ENCODE results near the gene CLEC16A. TPM values are rescaled to one million over a fixed set of nuclear protein-coding genes. Genes with fewer than 3 reads are reported as not detected.

Gene CLEC16A
- total RNA-seq, 3 donors from 2014 or later, result 20.0 to 35.3 (median 33.1) TPM

DNA sequence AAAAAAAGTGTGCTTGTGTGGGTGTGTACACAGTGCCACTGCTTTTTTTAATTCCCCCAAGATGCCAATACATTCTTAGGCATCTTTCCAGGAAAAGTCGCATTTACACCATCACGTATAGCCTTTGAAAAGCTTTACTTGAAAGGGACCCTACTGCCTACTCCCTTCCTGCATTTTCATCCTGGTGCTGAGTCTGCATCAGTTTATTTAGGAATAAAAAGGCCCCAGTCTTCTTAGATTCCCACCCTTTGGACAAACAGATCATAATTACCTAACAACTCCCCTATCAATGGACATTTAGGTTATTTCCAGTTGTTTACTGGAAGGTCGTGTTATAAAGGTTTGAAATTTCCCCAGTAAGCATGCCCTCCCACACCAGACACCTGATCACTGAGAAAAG, 54.9 kb downstream of the CLEC16A start:
- H3K4me3 ChIP-seq, result no peak overlapping the region
- no peaks in the 10 kb centered on the region for H3K9me3 ChIP-seq
- no peak overlapping the region for H3K27ac ChIP-seq
- H3K4me1 ChIP-seq, result no peaks in the 10 kb centered on the region
- TF ChIP-seq, protein P1, sequence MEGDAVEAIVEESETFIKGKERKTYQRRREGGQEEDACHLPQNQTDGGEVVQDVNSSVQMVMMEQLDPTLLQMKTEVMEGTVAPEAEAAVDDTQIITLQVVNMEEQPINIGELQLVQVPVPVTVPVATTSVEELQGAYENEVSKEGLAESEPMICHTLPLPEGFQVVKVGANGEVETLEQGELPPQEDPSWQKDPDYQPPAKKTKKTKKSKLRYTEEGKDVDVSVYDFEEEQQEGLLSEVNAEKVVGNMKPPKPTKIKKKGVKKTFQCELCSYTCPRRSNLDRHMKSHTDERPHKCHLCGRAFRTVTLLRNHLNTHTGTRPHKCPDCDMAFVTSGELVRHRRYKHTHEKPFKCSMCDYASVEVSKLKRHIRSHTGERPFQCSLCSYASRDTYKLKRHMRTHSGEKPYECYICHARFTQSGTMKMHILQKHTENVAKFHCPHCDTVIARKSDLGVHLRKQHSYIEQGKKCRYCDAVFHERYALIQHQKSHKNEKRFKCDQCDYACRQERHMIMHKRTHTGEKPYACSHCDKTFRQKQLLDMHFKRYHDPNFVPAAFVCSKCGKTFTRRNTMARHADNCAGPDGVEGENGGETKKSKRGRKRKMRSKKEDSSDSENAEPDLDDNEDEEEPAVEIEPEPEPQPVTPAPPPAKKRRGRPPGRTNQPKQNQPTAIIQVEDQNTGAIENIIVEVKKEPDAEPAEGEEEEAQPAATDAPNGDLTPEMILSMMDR (IDR thresholded peaks at IDR 0.05), result no peak
- TF ChIP-seq POLR2AphosphoS5 (IDR thresholded peaks at IDR 0.05), result no peak
- no peak for TF ChIP-seq POLR2A (IDR thresholded peaks at IDR 0.05)
- no peaks in the 10 kb centered on the region for H3K36me3 ChIP-seq
- intact Hi-C loops (cut with DNase I; ENCODE audit: low total_unique reads), result no loop called here
- H3K27me3 ChIP-seq, result no peaks in the 10 kb centered on the region
- DNase-seq (ENCODE audit: low spot score in 2 of 2), result no peak

DNA sequence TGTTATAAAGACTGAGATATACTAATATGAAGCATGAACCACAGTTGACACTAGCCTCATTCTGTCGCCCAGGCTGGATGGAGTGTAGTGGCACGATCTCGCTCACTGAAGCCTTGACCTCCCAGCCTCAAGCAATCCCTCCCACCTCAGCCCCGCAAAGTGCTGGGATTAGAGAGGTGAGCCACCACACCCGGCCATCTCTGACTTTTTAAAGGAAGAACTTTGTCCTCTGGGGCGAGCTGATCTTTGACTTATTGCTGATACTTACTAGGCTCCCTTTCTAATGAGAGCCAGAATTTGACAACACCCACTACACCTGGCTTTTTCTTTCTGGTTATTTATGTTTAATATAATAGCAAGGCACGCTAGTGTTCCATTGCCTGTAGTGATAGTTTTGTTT, 57.2 kb downstream of the CLEC16A start:
- Histone ChIP-seq H3K36me3 (no peaks in the 10 kb centered on the region), H3K9me3 (no peaks in the 10 kb centered on the region), H3K27ac (no peak overlapping the region), H3K27me3 (no peaks in the 10 kb centered on the region), H3K4me1 (no peaks in the 10 kb centered on the region), H3K4me3 (no peak overlapping the region)
- TF ChIP-seq POLR2A (IDR thresholded peaks at IDR 0.05), result no peak
- TF ChIP-seq, protein P1 (IDR thresholded peaks at IDR 0.05), result no peak
- no peak for TF ChIP-seq POLR2AphosphoS5 (IDR thresholded peaks at IDR 0.05)
- no peak for DNase-seq (ENCODE audit: low spot score in 2 of 2)
- intact Hi-C loops (cut with DNase I; ENCODE audit: low total_unique reads), result no loop called here

DNA sequence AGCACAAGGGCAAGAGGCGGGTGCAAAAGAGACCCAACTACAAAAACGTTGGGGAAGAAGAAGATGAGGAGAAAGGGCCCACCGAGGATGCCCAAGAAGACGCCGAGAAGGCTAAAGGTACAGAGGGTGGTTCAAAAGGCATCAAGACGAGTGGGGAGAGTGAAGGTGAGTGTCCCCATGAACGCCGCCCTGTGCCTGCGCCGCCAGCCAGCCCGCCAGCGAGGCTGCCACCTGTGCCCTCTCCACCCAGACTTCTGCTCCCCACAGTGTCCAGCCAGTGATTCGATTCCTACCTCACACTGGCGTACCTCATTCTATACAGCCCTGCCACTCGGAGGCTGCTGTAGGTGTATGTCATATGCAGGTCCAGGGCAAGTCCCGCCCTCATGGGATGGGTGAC, 58.8 kb downstream of the CLEC16A start:
- no peak for TF ChIP-seq POLR2AphosphoS5 (IDR thresholded peaks at IDR 0.05)
- TF ChIP-seq, protein P1 (IDR thresholded peaks at IDR 0.05), result no peak
- no peak for TF ChIP-seq POLR2A (IDR thresholded peaks at IDR 0.05)
- Histone ChIP-seq H3K4me1 (no peaks in the 10 kb centered on the region), H3K9me3 (no peaks in the 10 kb centered on the region), H3K27ac (peak overlapping the region in 1 of 2 donors; percentile 62), H3K27me3 (no peaks in the 10 kb centered on the region), H3K4me3 (no peak overlapping the region), H3K36me3 (no peaks in the 10 kb centered on the region)
- intact Hi-C loops (cut with DNase I; ENCODE audit: low total_unique reads), result no loop called here
- no peak for DNase-seq (ENCODE audit: low spot score in 2 of 2)

DNA sequence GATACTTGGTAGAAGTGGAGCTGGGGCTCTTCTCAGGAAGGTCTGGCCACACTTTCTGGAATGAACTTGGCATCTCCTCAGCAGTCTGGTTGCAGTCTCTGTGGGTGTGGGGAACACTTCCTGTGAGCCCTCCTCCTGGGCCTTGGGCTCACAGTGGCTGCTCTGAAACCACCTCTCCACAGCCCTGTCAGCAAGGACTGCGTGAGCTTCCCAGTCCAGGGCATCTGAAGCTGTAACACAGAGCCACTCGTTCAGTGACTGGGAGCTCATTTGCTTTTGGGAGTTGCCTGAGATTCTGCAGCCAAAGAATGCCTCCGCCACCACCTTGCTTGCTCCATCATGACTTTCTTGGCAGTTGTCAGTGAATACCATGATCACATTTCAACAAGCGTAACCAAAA, 60.0 kb downstream of the CLEC16A start:
- no peaks in the 10 kb centered on the region for H3K9me3 ChIP-seq
- intact Hi-C loops (cut with DNase I; ENCODE audit: low total_unique reads), result no loop called here
- H3K4me1 ChIP-seq, result no peaks in the 10 kb centered on the region
- H3K4me3 ChIP-seq, result no peak overlapping the region
- peak in 1 of 2 donors; percentile 67 for DNase-seq (ENCODE audit: low spot score in 2 of 2)
- no peaks in the 10 kb centered on the region for H3K36me3 ChIP-seq
- TF ChIP-seq, protein P1 (IDR thresholded peaks at IDR 0.05), result no peak
- no peak for TF ChIP-seq POLR2AphosphoS5 (IDR thresholded peaks at IDR 0.05)
- TF ChIP-seq POLR2A (IDR thresholded peaks at IDR 0.05), result no peak
- H3K27me3 ChIP-seq, result no peaks in the 10 kb centered on the region
- H3K27ac ChIP-seq, result peak overlapping the region; percentile 62 to 78

DNA sequence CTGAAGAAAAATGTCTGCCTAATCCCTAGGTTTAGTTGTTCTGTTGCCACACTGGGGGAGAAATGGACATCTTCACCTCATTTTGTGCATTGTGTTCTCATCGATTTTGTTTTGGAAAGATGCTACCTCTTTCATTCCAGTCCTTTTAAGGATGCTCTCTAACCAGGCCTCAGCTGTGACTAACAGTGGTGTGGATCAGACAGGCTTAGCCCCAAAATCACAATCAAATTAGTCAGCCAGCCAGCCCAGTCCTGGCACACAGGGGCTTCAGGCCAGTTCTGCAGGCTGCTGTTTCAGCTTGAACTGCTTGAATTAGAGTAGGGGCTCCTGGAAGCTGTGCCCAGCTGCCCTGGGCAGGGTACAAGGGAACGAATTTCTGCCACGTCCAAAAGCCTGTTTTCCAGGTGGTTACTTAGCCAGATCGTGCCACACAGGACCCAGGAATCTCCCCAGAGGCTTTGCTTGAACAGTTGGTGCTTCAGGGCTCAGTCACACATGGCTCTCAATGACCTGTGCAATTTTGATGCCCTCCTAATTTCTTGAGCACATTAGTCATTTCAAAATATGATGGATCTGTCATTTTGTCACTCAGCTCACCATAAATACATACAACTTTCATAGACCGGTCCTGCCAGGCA, 60.7 kb downstream of the CLEC16A start:
- TF ChIP-seq POLR2A (IDR thresholded peaks at IDR 0.05) (no peak), POLR2AphosphoS5 (IDR thresholded peaks at IDR 0.05) (no peak)
- TF ChIP-seq, protein P1 (IDR thresholded peaks at IDR 0.05), result no peak
- peak in 1 of 2 donors; percentile 37 for DNase-seq (ENCODE audit: low spot score in 2 of 2)
- Histone ChIP-seq H3K27ac (peak overlapping the region; percentile 62 to 78), H3K4me1 (no peaks in the 10 kb centered on the region), H3K4me3 (no peak overlapping the region), H3K36me3 (no peaks in the 10 kb centered on the region), H3K27me3 (no peaks in the 10 kb centered on the region), H3K9me3 (no peaks in the 10 kb centered on the region)
- intact Hi-C loops (cut with DNase I; ENCODE audit: low total_unique reads), result no loop called here

Data from breast epithelium (tissue), 4 donors.